ENCODE results near the gene CLK2. TPM values are rescaled to one million over a fixed set of nuclear protein-coding genes. Genes with fewer than 3 reads are reported as not detected.
"Not testable (repeated sequence)": the region's sequence is repeated elsewhere in the genome, so short reads cannot be mapped to it uniquely, and the experiment has no call there.

The CLK2 gene
- total RNA-seq, 1 donor from 2014 or later = 88.4 TPM

GRCh38 chr1:155247667-155248553 is 25.4 kb downstream of the CLK2 start:
- intact Hi-C loops (cut with micrococcal nuclease) = no loop called here

- intact Hi-C loops (cut with micrococcal nuclease) = not testable (repeated sequence)
Observed at GRCh38 chr1:155246796-155247195, 26.5 kb downstream of the CLK2 start.

GRCh38 chr1:155245163-155245524 is 28.2 kb downstream of the CLK2 start:
- intact Hi-C loops (cut with micrococcal nuclease) = no loop called here

- intact Hi-C loops (cut with micrococcal nuclease) = loop anchor here (1.0 to 5.0 kb wide), 6 partner anchors 18 to 808 kb away; partner anchors contain the start of genes CLK2, LAMTOR2, SCAMP3 and UBQLN4
Observed at GRCh38 chr1:155244368-155245162, 28.7 kb downstream of the CLK2 start.

- intact Hi-C loops (cut with micrococcal nuclease) = loop anchor here (5.0 kb wide), 1 partner anchor 809 kb away; the partner anchor contains the start of genes LAMTOR2 and UBQLN4
Observed at GRCh38 chr1:155242805-155243358, 30.4 kb downstream of the CLK2 start.

GRCh38 chr1:155241841-155242264 is 31.5 kb downstream of the CLK2 start:
- intact Hi-C loops (cut with micrococcal nuclease) = loop anchor here (1.0 to 5.0 kb wide), 5 partner anchors 13 to 810 kb away; partner anchors contain the start of genes ENTREP3, LAMTOR2 and UBQLN4

GRCh38 chr1:155241069-155241679 is 32.1 kb downstream of the CLK2 start:
- intact Hi-C loops (cut with micrococcal nuclease) = loop anchor here (1.0 to 5.0 kb wide), 5 partner anchors 14 to 811 kb away; partner anchors contain the start of genes ENTREP3, LAMTOR2 and UBQLN4

- intact Hi-C loops (cut with micrococcal nuclease) = no loop called here
Observed at GRCh38 chr1:155236451-155236850, 36.9 kb downstream of the CLK2 start.

GRCh38 chr1:155235375-155235774 is 37.9 kb downstream of the CLK2 start:
- intact Hi-C loops (cut with micrococcal nuclease) = not testable (repeated sequence)

- intact Hi-C loops (cut with micrococcal nuclease) = not testable (repeated sequence)
Observed at GRCh38 chr1:155233502-155233901, 39.8 kb downstream of the CLK2 start.

GRCh38 chr1:155232001-155232978 is 41.0 kb downstream of the CLK2 start:
- intact Hi-C loops (cut with micrococcal nuclease) = not testable (repeated sequence)

GRCh38 chr1:155231302-155231701 is 42.0 kb downstream of the CLK2 start:
- intact Hi-C loops (cut with micrococcal nuclease) = not testable (repeated sequence)

GRCh38 chr1:155228096-155228427 is 45.2 kb downstream of the CLK2 start:
- intact Hi-C loops (cut with micrococcal nuclease) = loop anchor here (5.0 kb wide), 1 partner anchor 141 kb away; no protein-coding TSS in a partner anchor

GRCh38 chr1:155227261-155228095 is 45.8 kb downstream of the CLK2 start:
- intact Hi-C loops (cut with micrococcal nuclease) = loop anchor here (1.0 to 5.0 kb wide), 8 partner anchors 8 to 253 kb away; partner anchors contain the start of genes CKS1B and ENTREP3

GRCh38 chr1:155226910-155227260 is 46.4 kb downstream of the CLK2 start:
- intact Hi-C loops (cut with micrococcal nuclease) = loop anchor here (1.0 to 5.0 kb wide), 8 partner anchors 8 to 253 kb away; partner anchors contain the start of genes CKS1B and ENTREP3

GRCh38 chr1:155226188-155226909 is 47.0 kb downstream of the CLK2 start:
- intact Hi-C loops (cut with micrococcal nuclease) = loop anchor here (5.0 kb wide), 1 partner anchor 139 kb away; no protein-coding TSS in a partner anchor

GRCh38 chr1:155225404-155225759 is 47.9 kb downstream of the CLK2 start:
- intact Hi-C loops (cut with micrococcal nuclease) = loop anchor here (5.0 kb wide), 1 partner anchor 138 kb away; no protein-coding TSS in a partner anchor

GRCh38 chr1:155223047-155223446 is 50.3 kb downstream of the CLK2 start:
- intact Hi-C loops (cut with micrococcal nuclease) = no loop called here

Measured in T-helper 1 cell treated with Interleukin-12 subunit alpha and Interleukin-12 subunit beta and Interleukin-4 antibody, amounts not matched to agents 30 ng/mL and 1 ng/mL, for 36 hours (primary cell).